Stimulated activated CD4-positive, alpha-beta T cell treated with anti-CD3 and anti-CD28 coated beads, Interleukin-1b, Interleukin-23, amount 100 ng/mL, for 1 hour (primary cell): ENCODE measurements around the gene MIEF2.
"Not testable (repeated sequence)": the region's sequence is repeated elsewhere in the genome, so short reads cannot be mapped to it uniquely, and the experiment has no call there.

Experiments
- DNase-seq, 2 donors: peaks; one replicate each; pipeline ENCODE4 v3.0.0-alpha.2; 2020; ENCODE audit warnings: low read depth in 2 of 2

MIEF2 gene

DNA sequence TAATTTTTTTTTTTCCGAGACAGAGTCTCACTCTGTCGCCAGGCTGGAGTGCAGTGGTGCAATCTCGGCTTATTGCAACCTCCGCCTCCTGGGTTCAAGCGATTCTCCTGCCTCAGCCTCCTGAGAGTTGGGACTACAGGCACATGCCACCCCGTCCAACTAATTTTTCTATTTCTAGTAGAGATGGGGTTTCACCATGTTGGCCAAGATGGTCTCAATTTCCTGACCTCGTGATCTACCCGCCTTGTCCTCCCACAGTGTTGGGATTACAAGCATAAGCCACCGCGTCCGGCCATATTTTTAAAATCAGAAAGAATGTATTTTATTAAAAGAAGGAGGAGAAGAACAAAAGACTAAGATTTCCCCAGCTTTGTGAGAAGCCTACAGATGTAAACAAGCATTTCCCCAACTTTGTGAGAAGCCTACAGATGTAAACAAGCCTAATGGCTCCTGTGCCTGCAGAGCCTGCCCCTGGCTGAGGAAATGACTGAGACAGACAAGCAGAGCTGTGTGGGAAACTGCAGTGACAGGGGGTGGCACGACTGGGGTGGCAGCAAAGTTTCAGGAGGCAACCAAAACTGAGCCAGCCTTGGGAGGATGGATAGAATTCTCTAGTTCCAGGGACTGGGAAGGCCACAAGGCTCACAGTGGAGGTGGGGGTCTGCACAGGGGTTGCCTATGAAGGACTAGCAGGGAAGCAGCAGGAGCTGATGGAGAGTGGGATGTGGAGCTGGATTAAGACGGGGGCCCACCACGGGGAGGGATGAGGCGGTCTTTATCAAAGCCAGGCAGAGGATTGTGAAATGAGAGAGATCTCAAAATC, 31.5 kb downstream of the MIEF2 start:
- no peak for DNase-seq

DNA sequence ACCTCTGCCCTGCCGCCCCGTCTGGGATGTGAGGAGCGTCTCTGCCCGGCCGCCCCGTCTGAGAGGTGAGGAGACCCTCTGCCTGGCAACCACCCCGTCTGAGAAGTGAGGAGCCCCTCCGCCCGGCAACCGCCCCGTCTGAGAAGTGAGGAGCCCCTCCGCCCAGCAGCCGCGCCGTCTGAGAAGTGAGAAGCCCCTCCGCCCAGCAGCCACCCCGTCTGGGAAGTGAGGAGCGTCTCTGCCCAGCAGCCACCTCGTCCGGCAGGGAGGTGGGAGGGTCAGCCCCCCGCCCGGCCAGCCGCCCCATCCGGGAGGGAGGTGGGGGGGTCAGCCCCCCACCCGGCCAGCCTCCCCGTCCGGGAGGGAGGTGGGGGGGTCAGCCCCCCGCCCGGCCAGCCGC, 37.6 kb downstream of the MIEF2 start:
- DNase-seq: not testable (repeated sequence)

DNA sequence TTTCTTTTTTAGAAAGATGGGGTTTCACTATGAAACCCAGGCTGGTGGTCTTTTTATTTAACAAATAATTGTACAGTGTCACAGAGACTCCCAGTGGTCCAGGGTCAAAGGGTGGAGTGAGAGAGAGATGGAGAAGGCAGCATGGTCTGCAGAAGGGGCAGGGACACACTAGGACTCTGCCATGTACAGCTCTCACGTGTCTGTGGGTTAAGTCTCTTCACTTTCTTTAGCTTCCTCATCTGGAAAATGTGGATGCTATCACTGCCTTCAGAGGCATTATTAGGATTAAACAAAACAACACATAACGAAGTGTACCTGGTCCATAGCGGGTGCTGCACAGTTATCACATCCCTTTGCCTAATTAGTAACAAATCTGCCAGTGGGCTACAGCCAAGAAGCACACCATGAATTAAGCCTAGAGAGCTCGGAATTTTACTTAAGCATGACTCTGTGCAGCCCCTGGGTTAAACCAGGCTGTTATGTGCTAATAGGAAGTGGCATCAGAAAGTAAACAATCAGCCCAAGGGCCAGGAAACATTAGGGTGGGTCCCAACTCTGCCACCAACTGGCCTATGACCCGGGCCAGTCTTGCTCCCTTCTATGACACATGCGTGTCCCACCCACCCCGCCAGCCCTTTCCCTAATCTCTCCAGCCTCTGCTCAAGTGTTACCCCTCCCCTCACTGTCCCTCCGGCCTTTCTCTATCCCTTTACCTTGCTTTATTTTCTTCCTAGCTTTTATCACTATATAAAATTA, 40.4 kb downstream of the MIEF2 start:
- no peak for DNase-seq

DNA sequence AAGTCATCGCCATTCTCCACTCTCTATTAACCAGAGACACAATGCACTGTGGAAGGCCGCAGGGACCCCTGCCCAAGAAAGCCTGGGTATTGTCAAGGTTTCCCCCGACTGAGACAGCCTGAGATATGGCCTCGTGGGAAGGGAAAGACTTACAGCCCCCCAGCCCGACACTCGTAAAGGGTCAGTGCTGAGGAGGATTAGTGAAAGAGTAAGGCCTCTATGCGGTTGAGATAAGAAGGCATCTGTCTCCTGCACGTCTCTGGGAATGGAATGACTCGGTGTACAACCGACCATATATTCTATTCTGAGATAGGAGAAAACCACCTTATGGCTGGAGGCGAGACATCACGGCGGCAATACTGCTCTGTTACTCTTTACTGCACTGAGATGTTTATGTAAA, 42.7 kb downstream of the MIEF2 start:
- DNase-seq: not testable (repeated sequence)

DNA sequence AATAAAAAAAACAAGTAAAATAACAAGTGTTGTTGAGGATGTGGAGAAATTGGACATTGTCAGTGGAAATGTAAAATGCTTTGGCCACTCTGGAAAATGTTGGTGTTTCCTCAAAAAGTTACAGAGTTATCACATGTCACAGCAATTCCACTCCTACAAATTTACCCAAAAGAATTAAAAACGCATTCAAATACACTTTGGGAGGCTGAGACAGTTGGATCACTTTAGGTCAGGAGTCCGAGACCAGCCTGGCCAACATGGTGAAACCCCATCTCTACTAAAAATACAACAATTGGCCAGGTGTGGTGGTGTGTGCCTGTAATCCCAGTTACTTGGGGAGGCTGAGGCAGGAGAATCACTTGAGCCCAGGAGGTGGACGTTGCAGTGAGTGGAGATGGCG, 48.7 kb downstream of the MIEF2 start:
- no peak for DNase-seq

DNA sequence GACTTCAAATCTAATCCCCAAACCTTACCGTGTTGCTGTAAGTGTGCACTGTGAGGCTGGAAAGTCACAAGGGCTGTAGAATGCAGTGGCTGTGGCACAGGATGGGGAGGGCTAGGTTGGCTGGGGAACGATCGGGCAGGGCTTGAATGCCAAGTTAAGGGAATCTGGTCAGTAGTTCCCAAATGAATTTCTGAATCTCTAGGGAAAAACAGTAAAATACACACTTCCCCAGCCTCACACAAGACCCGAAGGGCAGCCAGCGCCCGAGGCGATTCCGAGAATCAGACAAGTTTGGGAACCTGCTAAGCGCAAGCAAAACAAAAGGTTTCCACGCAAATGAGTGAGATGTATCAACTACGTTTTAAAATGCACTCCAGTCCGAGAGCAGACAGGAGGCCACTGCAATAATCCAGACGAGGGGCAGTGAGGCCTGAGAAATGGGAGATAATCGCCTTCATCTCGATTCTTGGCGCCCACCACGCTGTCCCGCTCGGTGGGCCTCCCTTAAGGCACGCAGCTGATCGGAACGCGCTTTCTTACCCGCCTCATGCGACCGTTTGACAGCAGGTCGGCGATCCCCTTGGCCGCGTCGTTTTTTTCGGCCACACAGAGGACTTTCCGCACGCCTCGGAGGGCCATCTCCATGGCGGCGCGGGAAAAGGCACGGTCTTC, 53.7 kb downstream of the MIEF2 start:
- DNase-seq: no peak

DNA sequence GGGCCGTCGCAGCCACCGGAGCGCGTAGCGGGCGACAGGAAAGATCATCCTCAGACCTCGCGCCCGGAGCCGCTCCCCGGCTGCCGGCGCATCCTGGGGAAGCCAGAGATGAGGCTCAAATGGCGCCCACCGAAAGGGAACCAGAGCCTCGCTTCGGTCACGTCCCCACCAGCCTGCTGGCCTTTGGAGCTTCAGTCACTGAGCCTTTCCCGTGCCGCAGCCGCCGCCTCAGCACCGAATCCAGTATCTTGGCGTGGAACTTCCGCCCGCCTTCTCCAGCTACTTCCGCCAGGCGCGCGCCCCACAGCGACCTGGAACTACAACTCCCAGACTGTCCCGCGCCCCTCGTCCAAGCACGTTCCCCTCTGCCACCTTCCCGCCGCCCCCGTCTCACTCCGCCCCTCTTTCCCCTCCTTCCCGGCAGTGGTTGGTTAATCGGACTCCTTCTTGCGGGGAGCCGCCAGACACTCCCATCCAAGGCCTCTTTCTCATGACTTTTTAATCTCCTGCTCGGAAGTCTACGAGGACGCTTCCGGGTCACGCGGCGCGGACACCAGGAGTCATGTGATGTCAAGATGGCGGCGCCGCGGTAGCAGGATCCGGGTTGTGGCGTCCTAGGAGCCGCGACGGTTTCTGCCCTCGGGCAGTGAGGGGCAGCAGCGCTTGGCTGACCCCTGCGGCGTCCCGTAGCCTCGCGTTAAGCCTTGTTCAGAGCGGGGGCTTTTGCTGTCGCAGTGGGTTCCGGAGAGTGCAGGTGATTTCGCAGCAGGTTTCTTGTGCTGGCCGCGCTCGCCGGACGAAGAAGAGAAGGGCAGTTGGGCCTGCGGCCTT, 54.5 kb downstream of the MIEF2 start, which contains the start of the genes SMCR8 and TOP3A:
Gene SMCR8, plus strand, starts transcription at position 563 of the 831 bp plus-strand sequence. CDS start 497 bp downstream, outside the sequence.
Gene TOP3A, minus strand, starts transcription at position 264 of the 831 bp plus-strand sequence. Its CDS starts 216 bp downstream, at position 48.
- peak; percentile 91 to 93 for DNase-seq

DNA sequence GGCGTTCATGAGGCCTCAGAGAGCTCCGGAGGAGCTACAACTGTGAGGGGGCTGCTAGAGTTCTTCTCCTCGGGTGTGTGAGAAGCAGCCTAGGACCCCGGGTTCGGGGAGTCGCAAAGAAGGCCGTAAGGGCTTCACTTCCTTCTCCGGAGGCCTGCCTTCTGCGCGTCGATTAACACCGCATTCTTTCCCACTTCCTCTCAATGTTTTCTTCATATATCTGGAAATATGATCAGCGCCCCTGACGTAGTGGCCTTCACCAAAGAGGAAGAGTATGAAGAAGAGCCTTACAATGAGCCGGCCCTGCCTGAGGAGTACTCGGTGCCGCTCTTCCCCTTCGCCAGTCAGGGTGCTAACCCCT, 55.1 kb downstream of the MIEF2 start:
- no peak for DNase-seq

DNA sequence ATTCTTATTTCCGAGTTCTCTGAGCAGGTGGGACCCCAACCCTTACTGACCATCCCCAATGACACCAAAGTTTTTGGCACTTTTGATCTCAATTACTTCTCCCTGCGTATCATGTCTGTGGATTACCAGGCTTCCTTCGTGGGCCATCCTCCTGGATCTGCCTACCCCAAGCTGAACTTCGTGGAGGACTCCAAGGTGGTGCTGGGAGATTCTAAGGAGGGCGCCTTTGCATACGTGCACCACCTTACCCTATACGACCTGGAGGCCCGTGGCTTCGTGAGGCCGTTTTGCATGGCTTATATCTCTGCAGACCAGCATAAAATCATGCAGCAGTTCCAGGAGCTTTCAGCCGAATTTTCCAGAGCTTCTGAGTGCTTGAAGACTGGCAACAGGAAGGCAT, 55.5 kb downstream of the MIEF2 start:
- DNase-seq: no peak
